HG03432 (cell line): ENCODE results near the gene RFTN1.

Source experiments
- ATAC-seq: cut with Tn5 transposase; IDR thresholded peaks from one replicate; pipeline ENCODE4 v1.9.1; 2021; ENCODE audit warnings: mild to moderate bottlenecking, moderate library complexity; ENCODE audit not compliant: unreplicated experiment

Gene RFTN1

GRCh38 chr3:16335772-16336645 lies 177.5 kb downstream of the RFTN1 start:
- ATAC-seq = no peak

- no peak for ATAC-seq
Observed at GRCh38 chr3:16335333-16335732, 178.2 kb downstream of the RFTN1 start.

GRCh38 chr3:16334909-16335308 lies 178.6 kb downstream of the RFTN1 start:
- ATAC-seq = no peak

GRCh38 chr3:16332904-16333426 lies 180.5 kb downstream of the RFTN1 start:
- no peak for ATAC-seq

GRCh38 chr3:16331319-16331883 lies 182.1 kb downstream of the RFTN1 start:
- ATAC-seq = no peak

- ATAC-seq = no peak
Observed at GRCh38 chr3:16330351-16330750, 183.1 kb downstream of the RFTN1 start.

GRCh38 chr3:16329826-16330129 lies 183.7 kb downstream of the RFTN1 start:
- no peak for ATAC-seq

GRCh38 chr3:16329036-16329825 lies 184.3 kb downstream of the RFTN1 start:
- ATAC-seq = no peak

GRCh38 chr3:16328124-16328523 lies 185.4 kb downstream of the RFTN1 start:
- no peak for ATAC-seq

GRCh38 chr3:16326724-16327349 lies 186.7 kb downstream of the RFTN1 start:
- no peak for ATAC-seq

- no peak for ATAC-seq
Observed at GRCh38 chr3:16325850-16326249, 187.6 kb downstream of the RFTN1 start.

- ATAC-seq = no peak
Observed at GRCh38 chr3:16323737-16324136, 189.8 kb downstream of the RFTN1 start.

GRCh38 chr3:16322189-16322588 lies 191.3 kb downstream of the RFTN1 start:
- no peak for ATAC-seq

- no peak for ATAC-seq
Observed at GRCh38 chr3:16320711-16321110, 192.8 kb downstream of the RFTN1 start.

GRCh38 chr3:16319723-16320122 lies 193.8 kb downstream of the RFTN1 start:
- no peak for ATAC-seq

GRCh38 chr3:16319307-16319706 lies 194.2 kb downstream of the RFTN1 start:
- no peak for ATAC-seq

- no peak for ATAC-seq
Observed at GRCh38 chr3:16318176-16318575, 195.3 kb downstream of the RFTN1 start.

- no peak for ATAC-seq
Observed at GRCh38 chr3:16317561-16317945, 195.9 kb downstream of the RFTN1 start.

- no peak for ATAC-seq
Observed at GRCh38 chr3:16316847-16317560, 196.5 kb downstream of the RFTN1 start.

GRCh38 chr3:16316396-16316795 lies 197.1 kb downstream of the RFTN1 start:
- no peak for ATAC-seq

GRCh38 chr3:16315623-16316022 lies 197.9 kb downstream of the RFTN1 start:
- ATAC-seq = no peak
